COLO668 (cell line): ENCODE results near the gene IFT122.
"Not testable (repeated sequence)": the region's sequence is repeated elsewhere in the genome, so short reads cannot be mapped to it uniquely, and the experiment has no call there.

ENCODE experiments used
- DNase-seq: peaks from one replicate; lab custom pipeline; 2025; ENCODE audit not compliant: unreplicated experiment; lab: John Stamatoyannopoulos, UW

IFT122 gene

DNA sequence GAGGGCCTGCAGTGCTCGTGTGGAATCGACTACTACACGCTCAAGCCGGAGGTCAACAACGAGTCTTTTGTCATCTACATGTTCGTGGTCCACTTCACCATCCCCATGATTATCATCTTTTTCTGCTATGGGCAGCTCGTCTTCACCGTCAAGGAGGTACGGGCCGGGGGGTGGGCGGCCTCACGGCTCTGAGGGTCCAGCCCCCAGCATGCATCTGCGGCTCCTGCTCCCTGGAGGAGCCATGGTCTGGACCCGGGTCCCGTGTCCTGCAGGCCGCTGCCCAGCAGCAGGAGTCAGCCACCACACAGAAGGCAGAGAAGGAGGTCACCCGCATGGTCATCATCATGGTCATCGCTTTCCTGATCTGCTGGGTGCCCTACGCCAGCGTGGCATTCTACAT lies 92.2 kb downstream of the IFT122 start:
- DNase-seq = no peak

DNA sequence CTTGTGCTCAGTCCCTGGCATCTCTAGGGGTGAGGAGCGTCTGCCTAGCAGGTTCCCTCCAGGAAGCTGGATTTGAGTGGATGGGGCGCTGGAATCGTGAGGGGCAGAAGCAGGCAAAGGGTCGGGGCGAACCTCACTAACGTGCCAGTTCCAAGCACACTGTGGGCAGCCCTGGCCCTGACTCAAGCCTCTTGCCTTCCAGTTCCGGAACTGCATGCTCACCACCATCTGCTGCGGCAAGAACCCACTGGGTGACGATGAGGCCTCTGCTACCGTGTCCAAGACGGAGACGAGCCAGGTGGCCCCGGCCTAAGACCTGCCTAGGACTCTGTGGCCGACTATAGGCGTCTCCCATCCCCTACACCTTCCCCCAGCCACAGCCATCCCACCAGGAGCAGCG lies 93.4 kb downstream of the IFT122 start:
- DNase-seq = no peak

- DNase-seq = no peak
Measured at GRCh38 chr3:129534428-129535027, 94.5 kb downstream of the IFT122 start.

DNA sequence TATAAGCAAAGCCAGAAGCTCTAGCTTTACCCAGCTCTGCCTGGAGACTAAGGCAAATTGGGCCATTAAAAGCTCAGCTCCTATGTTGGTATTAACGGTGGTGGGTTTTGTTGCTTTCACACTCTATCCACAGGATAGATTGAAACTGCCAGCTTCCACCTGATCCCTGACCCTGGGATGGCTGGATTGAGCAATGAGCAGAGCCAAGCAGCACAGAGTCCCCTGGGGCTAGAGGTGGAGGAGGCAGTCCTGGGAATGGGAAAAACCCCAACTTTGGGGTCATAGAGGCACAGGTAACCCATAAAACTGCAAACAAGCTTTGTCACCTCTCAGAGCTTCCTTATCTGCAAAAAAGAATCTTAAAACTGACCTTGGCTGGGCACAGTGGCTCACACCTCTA lies 95.1 kb downstream of the IFT122 start:
- no peak for DNase-seq

- DNase-seq = no peak
Measured at GRCh38 chr3:129536374-129536667, 96.3 kb downstream of the IFT122 start.

DNA sequence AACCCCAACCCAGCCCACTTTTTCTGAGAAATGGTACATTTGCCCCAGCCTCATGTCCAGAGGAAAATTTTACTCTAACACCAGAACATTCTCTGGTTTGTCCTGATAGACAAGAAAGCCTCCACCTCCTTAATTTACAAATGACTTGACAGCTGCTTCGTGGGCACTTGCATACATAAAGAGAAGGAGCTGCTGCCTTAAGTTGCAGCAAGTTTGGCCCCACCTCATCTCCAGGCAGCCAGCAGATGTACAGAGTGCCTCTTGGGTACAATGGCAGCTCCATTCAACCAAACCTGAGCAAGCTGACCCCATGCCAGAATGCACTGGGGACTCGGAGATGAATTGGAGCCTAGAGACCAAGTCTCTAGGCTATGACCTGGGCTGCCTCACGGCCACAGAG lies 96.8 kb downstream of the IFT122 start:
- DNase-seq = no peak

- no peak for DNase-seq
Measured at GRCh38 chr3:129539206-129539605, 99.2 kb downstream of the IFT122 start.

- no peak for DNase-seq
Measured at GRCh38 chr3:129540776-129541516, 100.9 kb downstream of the IFT122 start.

DNA sequence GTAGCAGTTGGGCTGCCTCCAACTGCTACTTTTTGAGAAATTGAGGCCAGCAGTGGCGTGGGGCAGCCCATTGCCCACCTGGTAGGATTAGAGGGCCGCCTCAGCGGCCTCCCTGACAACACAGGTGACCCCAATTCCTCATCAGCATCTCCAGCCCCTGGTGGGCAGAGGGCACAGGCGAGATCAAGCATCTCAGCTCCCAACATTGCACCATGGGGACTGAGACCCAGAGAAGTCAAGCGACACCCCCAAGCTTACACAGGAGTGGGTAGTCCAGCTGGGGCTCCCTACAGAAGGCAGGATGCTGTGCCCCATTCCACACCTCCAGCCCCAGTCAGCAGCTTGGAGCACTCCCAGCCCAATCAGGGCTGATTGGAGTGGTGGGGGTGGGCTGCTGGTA lies 102.7 kb downstream of the IFT122 start:
- no peak for DNase-seq

DNA sequence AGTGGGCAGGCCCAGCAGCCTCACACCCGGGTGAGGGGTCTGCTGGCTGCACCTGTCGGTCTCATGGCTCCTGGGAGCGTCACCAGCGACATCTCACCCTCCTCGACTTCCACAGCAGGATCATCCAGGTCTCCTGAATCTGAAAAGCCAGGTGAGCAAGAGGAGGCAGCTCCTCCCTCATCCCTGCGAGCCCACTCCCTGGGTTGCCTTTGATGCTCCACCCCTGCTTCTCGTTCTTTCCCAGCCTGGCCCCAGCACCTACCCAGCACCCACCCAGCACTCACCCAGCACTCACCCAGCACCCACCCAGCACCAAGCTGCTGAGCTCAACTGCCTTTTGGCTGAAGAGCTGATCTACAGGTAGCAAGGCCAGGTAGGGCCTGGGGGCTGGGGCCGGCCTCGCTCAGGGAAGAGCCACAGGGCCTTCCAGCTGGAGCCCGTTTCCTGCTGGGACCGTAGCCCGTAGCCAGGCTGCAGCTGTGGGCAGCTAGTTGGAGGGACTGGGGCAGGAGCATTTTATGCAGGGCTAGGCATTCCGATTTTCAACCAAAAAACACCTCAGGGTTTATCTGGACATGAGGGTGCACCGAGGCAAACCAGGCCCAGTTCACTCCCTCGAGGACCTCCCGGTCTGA lies 103.2 kb downstream of the IFT122 start, which contains the start of gene H1-8:
TSS of gene H1-8 (plus strand) at position 20 of the 635 bp plus-strand sequence. CDS start at position 64, 44 bp downstream.
- DNase-seq = no peak

GRCh38 chr3:129543999-129544398 lies 104.0 kb downstream of the IFT122 start:
- DNase-seq = no peak

DNA sequence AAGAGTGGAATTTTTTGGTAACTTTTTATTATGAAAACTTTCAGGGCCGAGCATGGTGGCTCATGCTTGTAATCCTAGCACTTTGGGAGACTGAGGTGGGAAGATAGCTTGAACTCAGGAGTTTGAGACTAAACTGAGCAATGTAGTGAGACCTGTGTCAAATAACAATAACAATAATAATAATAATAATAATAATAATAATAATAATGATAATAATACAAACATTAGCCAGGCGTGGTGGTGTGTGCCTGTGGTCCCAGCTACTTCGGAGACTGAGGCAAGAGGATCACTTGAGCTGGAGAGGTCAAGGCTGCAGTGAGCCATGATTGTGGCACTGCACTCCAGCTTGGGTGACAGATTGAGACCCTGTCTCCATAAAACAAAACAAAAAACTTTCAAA lies 105.9 kb downstream of the IFT122 start:
- not testable (repeated sequence) for DNase-seq

DNA sequence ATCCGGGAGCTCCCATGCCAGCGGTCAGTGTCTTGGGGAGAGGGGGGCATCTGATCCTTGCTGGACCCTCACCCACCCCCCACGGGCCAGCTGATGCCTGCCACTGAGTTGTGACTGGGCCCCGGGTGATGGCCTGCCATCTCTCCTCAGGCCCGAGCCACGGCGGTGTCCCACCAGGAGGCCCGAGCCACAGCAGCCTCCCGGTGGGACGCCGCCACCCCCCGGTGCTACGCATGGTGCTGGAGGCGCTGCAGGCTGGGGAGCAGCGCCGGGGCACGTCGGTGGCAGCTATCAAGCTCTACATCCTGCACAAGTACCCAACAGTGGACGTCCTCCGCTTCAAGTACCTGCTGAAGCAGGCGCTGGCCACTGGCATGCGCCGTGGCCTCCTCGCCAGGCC lies 107.2 kb downstream of the IFT122 start:
- no peak for DNase-seq

GRCh38 chr3:129548104-129548965 lies 108.3 kb downstream of the IFT122 start:
- DNase-seq = no peak

GRCh38 chr3:129549006-129549800 lies 109.2 kb downstream of the IFT122 start:
- no peak for DNase-seq

DNA sequence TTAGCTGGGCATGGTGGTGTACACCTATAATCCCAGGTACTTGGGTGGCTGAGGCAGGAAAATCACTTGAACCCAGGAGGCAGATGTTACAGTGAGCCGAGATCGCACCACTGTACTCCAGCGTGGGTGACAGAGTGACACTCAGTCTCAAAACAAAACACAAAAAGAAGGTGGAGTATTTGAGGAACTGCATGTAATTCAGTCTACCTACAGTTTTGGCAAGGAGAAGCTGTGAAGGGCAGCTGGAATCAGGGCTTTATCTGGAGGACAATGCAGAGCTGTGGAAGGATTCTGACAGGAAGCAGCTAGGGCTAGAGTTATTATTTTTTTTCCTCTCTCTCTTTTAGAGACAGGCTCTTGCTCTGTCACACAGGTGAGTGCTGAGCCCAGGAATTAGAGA lies 109.8 kb downstream of the IFT122 start:
- DNase-seq = no peak

DNA sequence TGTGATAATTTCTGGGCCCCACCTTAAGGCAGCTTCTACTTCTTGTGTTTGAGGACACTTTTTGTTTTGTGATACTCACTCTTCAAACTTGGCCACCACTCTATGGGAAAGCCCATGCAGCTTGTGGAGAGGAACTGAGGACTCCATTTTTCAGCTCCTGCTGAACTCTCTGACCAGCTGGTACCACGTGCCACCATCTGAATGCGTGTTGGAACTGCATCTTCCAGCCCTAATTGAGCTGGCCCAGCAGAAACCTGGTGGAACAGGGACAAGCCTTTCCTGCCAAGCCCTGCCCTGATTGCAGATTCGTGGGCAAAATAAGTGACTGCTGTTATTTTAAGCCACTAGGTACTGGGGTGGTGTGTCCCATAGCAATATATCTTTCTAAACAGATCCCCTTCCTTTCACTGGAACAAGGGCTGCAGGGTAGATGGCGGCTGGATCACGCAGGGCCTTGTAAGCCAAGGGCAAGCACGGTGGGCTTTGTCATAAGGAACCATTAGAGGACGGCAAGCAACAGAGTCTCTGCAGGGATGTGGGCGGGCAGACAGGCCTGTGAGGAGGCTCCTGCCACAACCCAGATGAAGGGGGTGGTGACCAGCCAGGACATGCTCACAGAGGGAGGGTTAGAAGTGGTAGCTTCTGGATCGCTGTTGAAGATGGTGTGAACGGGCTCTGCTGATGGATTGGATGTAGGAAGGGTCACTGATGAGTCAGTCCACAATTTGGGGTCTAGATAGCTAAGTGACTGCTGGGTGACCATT lies 112.4 kb downstream of the IFT122 start:
- no peak for DNase-seq

DNA sequence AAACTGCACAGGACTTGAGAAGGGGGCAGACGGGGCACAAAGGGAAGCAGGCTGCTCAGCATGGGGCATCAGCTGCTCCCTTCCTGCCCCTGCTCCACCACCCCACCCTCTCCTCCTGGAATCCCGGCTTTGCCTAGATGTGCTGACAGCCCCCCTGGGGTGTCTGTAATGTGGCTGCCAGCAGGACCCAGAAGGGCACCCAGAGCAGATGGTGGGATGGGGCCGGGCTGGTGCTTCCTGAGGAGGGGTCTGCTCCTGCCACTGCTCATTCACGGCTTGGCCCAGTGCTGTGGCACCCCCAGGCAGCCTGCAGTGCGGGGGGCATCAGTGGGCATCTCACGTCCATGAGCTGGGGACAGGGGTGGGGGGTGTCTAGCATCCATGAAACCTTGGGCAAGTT lies 113.1 kb downstream of the IFT122 start:
- DNase-seq = no peak

GRCh38 chr3:129553719-129554118 lies 113.7 kb downstream of the IFT122 start:
- DNase-seq = no peak
